Loucy (cell line): Measurements from ENCODE around the gene SIPA1L3.

ENCODE experiments used
- H2AFZ ChIP-seq: fragments of 200-600 bp; sonication (generic); 2 replicates; pipeline ENCODE4 v1.6.0; 2016; ENCODE audit warnings: antibody characterized with exemption, mild to moderate bottlenecking, low read length, moderate library complexity
- H3F3A ChIP-seq: fragments of 200-600 bp; 2 replicates; pipeline ENCODE4 v1.6.0; 2016; ENCODE audit warnings: antibody characterized with exemption, low read depth, mild to moderate bottlenecking
- H3K27me3 ChIP-seq: fragments of 200-600 bp; sonication (generic); 2 replicates; pipeline ENCODE4 v1.6.1; 2014; ENCODE audit warnings: low read length, mild to moderate bottlenecking; ENCODE audit not compliant: insufficient read depth, poor library complexity, severe bottlenecking
- H3K36me3 ChIP-seq: fragments of 200-600 bp; sonication (generic); 2 replicates; pipeline ENCODE4 v1.6.1; 2016; ENCODE audit warnings: low read length; ENCODE audit not compliant: insufficient read depth
- H3K4me1 ChIP-seq: fragments of 200-600 bp; sonication (generic); 2 replicates; pipeline ENCODE4 v1.5.1; 2014; ENCODE audit warnings: low read length, mild to moderate bottlenecking; ENCODE audit not compliant: insufficient read depth, poor library complexity, severe bottlenecking
- H3K4me2 ChIP-seq: fragments of 200-600 bp; sonication (generic); 2 replicates; pipeline ENCODE4 v1.6.0; 2014; ENCODE audit warnings: antibody characterized with exemption, low read length, low read depth, mild to moderate bottlenecking; ENCODE audit not compliant: poor library complexity, severe bottlenecking
- H3K4me3 ChIP-seq: fragments of 200-600 bp; sonication (generic); 2 replicates; pipeline ENCODE4 v1.5.1; 2014; ENCODE audit warnings: low read length, mild to moderate bottlenecking, mixed read lengths; ENCODE audit not compliant: poor library complexity, severe bottlenecking
- H3K79me2 ChIP-seq: fragments of 200-600 bp; sonication (generic); 2 replicates; pipeline ENCODE4 v1.6.1; 2014; ENCODE audit warnings: low read length; ENCODE audit not compliant: insufficient read depth
- H3K9ac ChIP-seq: fragments of 200-600 bp; sonication (generic); 2 replicates; pipeline ENCODE4 v1.6.0; 2014; ENCODE audit warnings: mild to moderate bottlenecking, low read depth, low read length, moderate library complexity; ENCODE audit not compliant: poor library complexity, severe bottlenecking
- H3K9me2 ChIP-seq: fragments of 200-600 bp; sonication (generic); replicated peaks from 2 replicates; pipeline ENCODE4 v1.6.1; 2016; ENCODE audit warnings: low read depth, low read length, mixed read lengths
- H3K9me3 ChIP-seq: fragments of 200-600 bp; sonication (generic); 2 replicates; pipeline ENCODE4 v1.6.1; 2014; ENCODE audit warnings: mild to moderate bottlenecking, antibody characterized with exemption, low read length, low read depth; ENCODE audit not compliant: insufficient read depth
- H4K20me1 ChIP-seq: fragments of 200-600 bp; sonication (generic); 2 replicates; pipeline ENCODE4 v1.6.0; 2014; ENCODE audit warnings: antibody characterized with exemption, low read length, mild to moderate bottlenecking; ENCODE audit not compliant: insufficient read depth, poor library complexity, severe bottlenecking
- CTCF ChIP-seq: fragments of 200-600 bp; sonication (generic); conservative IDR thresholded peaks from 2 replicates; pipeline ENCODE4 v1.5.1; 2014; ENCODE audit warnings: mild to moderate bottlenecking, antibody characterized with exemption, low read length
- EZH2phosphoT487 ChIP-seq: fragments of 200-600 bp; IDR thresholded peaks from 2 replicates; pipeline ENCODE4 v1.6.1; 2018; ENCODE audit warnings: antibody characterized with exemption, mild to moderate bottlenecking, moderate library complexity, borderline replicate concordance

The SIPA1L3 gene

GRCh38 chr19:37867831-37868230 lies 39.2 kb upstream of the SIPA1L3 start:
- no peaks in the 10 kb centered on the region for H3K79me2 ChIP-seq
- H2AFZ ChIP-seq, result no peak overlapping the region
- no peaks in the 10 kb centered on the region for H3F3A ChIP-seq
- no peaks in the 10 kb centered on the region for H4K20me1 ChIP-seq
- H3K4me2 ChIP-seq, result no peak overlapping the region
- no peak overlapping the region for H3K9ac ChIP-seq
- H3K9me2 ChIP-seq, result no peaks in the 10 kb centered on the region
- no peak overlapping the region for H3K4me3 ChIP-seq
- no peaks in the 10 kb centered on the region for H3K36me3 ChIP-seq
- TF ChIP-seq EZH2phosphoT487 (no peak), CTCF (no peak)
- no peaks in the 10 kb centered on the region for H3K27me3 ChIP-seq
- no peaks in the 10 kb centered on the region; the same call in 1 of the 2 replicates for H3K9me3 ChIP-seq
- no peaks in the 10 kb centered on the region for H3K4me1 ChIP-seq

GRCh38 chr19:37869766-37870340 lies 37.2 kb upstream of the SIPA1L3 start:
- H3K4me1 ChIP-seq, result no peaks in the 10 kb centered on the region
- H3K9ac ChIP-seq, result no peak overlapping the region
- TF ChIP-seq EZH2phosphoT487 (no peak), CTCF (no peak)
- H3K79me2 ChIP-seq, result no peaks in the 10 kb centered on the region
- H4K20me1 ChIP-seq, result no peaks in the 10 kb centered on the region
- H3K27me3 ChIP-seq, result no peaks in the 10 kb centered on the region
- no peak overlapping the region for H3K4me3 ChIP-seq
- H3K9me2 ChIP-seq, result no peaks in the 10 kb centered on the region
- no peaks in the 10 kb centered on the region; the same call in 1 of the 2 replicates for H3K9me3 ChIP-seq
- H3F3A ChIP-seq, result no peaks in the 10 kb centered on the region
- H2AFZ ChIP-seq, result no peak overlapping the region
- H3K36me3 ChIP-seq, result no peaks in the 10 kb centered on the region
- no peak overlapping the region for H3K4me2 ChIP-seq

GRCh38 chr19:37872383-37872782 lies 34.6 kb upstream of the SIPA1L3 start:
- Histone ChIP-seq H2AFZ (no peak overlapping the region), H3K4me1 (no peaks in the 10 kb centered on the region), H3K79me2 (no peaks in the 10 kb centered on the region), H3K4me2 (no peak overlapping the region), H3K4me3 (no peak overlapping the region), H3F3A (no peaks in the 10 kb centered on the region), H3K9me3 (no peaks in the 10 kb centered on the region; the same call in 1 of the 2 replicates), H3K36me3 (no peaks in the 10 kb centered on the region), H3K9me2 (no peaks in the 10 kb centered on the region), H3K9ac (no peak overlapping the region), H3K27me3 (no peaks in the 10 kb centered on the region), H4K20me1 (no peaks in the 10 kb centered on the region)
- TF ChIP-seq CTCF, result no peak
- no peak for TF ChIP-seq EZH2phosphoT487
